Endothelial cell of umbilical vein (primary cell): ENCODE data around the gene IFI27L2. TPM values are rescaled to one million over a fixed set of nuclear protein-coding genes. Genes with fewer than 3 reads are reported as not detected.

Experiments used
- BruUV-seq: library from RNA; stranded (reverse); fragments of 400-500 nt; replicated peaks from 2 replicates; lab custom pipeline; 2021; lab: Mats Ljungman, UMichigan
- CTCF ChIA-PET: fragments of 300-600, 350-600 bp; sonication (Branson Sonifier 250); formaldehyde crosslinking; loops from one replicate; lab custom pipeline; 2021; ENCODE audit warnings: antibody characterized with exemption, inconsistent platforms; lab: Charles Lee
- POLR2A ChIA-PET: fragments of 300-600, 350-600 bp; sonication (Branson Sonifier 250); formaldehyde crosslinking; loops from one replicate; lab custom pipeline; 2021; ENCODE audit warnings: antibody characterized with exemption, inconsistent platforms; lab: Charles Lee
- DNase-seq: peaks from one replicate; pipeline ENCODE4 v3.0.0-alpha.2; 2011; ENCODE audit warnings: low read depth, low spot score
- FAIRE-seq: peaks from 2 replicates; lab custom pipeline; 2011; peaks lifted over from hg19 to GRCh38; lab: Jason Lieb, UNC
- H2AFZ ChIP-seq: 2 replicates; pipeline ENCODE4 v1.6.0; 2012; ENCODE audit warnings: low read depth, low read length, control low read depth, inconsistent platforms
- H3K27ac ChIP-seq: 2 replicates; pipeline ENCODE4 v1.5.1; 2011; ENCODE audit warnings: low read depth, mild to moderate bottlenecking, control low read depth, low read length, moderate library complexity; ENCODE audit not compliant: insufficient read depth
- H3K27me3 ChIP-seq, 2 experiments: 2 replicates each; pipeline versions ENCODE4 v1.6.0 to v1.6.1; 2011; ENCODE audit warnings: low read length in 2 of 2, mixed read lengths in 1 of 2; ENCODE audit not compliant: control insufficient read depth in 2 of 2, insufficient read depth in 2 of 2
- H3K36me3 ChIP-seq, 2 experiments: 2 replicates in 1 of 2; 3 replicates in 1 of 2; pipeline ENCODE4 v1.5.1; 2011; ENCODE audit warnings: low read length in 2 of 2, mild to moderate bottlenecking in 1 of 2, moderate library complexity in 1 of 2; ENCODE audit not compliant: control insufficient read depth in 2 of 2, insufficient read depth in 2 of 2; ENCODE audit errors: extremely low read depth in 1 of 2
- H3K4me1 ChIP-seq: 3 replicates; pipeline ENCODE4 v1.5.1; 2011; ENCODE audit warnings: mild to moderate bottlenecking, low read length; ENCODE audit not compliant: control insufficient read depth, insufficient read depth; ENCODE audit errors: extremely low read depth
- H3K4me2 ChIP-seq: 2 replicates; pipeline ENCODE4 v1.6.1; 2011; ENCODE audit warnings: low read length, control low read depth, mixed read lengths; ENCODE audit not compliant: insufficient read depth
- H3K4me3 ChIP-seq, 3 experiments: fragments of 200-600 bp in 1 of 3; sonication (generic), shearing (Covaris generic) in 1 of 3; replicated peaks in 1 of 3; 2 replicates each; pipeline ENCODE4 v1.5.1; 2011 to 2016; ENCODE audit warnings: control low read depth in 3 of 3, low read length in 3 of 3, mild to moderate bottlenecking in 2 of 3, inconsistent platforms in 1 of 3, low read depth in 1 of 3, moderate library complexity in 1 of 3; ENCODE audit not compliant: insufficient read depth in 1 of 3
- H3K79me2 ChIP-seq: 2 replicates; pipeline ENCODE4 v1.6.0; 2012; ENCODE audit warnings: low read length, inconsistent platforms; ENCODE audit not compliant: control insufficient read depth, insufficient read depth
- H3K9ac ChIP-seq: replicated peaks from 2 replicates; pipeline ENCODE3; 2011; ENCODE audit warnings: low read length, control low read depth; ENCODE audit not compliant: insufficient read depth; ENCODE audit errors: extremely low read depth
- H3K9me1 ChIP-seq: replicated peaks from 3 replicates; pipeline ENCODE4 v1.6.0; 2011; ENCODE audit warnings: mild to moderate bottlenecking, low read length; ENCODE audit not compliant: control insufficient read depth, insufficient read depth; ENCODE audit errors: extremely low read depth
- H3K9me3 ChIP-seq: replicated peaks from 2 replicates; pipeline ENCODE4 v1.5.1; 2012; ENCODE audit warnings: low read length, inconsistent platforms; ENCODE audit not compliant: control insufficient read depth, insufficient read depth
- H4K20me1 ChIP-seq: replicated peaks from 2 replicates; pipeline ENCODE3; 2011; ENCODE audit warnings: mild to moderate bottlenecking, low read length; ENCODE audit not compliant: control insufficient read depth, insufficient read depth; ENCODE audit errors: extremely low read depth
- EZH2 ChIP-seq: IDR thresholded peaks from 2 replicates; pipeline ENCODE4 v1.6.1; 2012; ENCODE audit warnings: borderline replicate concordance, low read depth, mild to moderate bottlenecking, moderate library complexity, low read length, inconsistent platforms; ENCODE audit not compliant: severe bottlenecking
- FOS ChIP-seq: IDR thresholded peaks from 2 replicates; pipeline ENCODE4 v1.6.1; 2011; ENCODE audit warnings: mild to moderate bottlenecking, low read length, moderate library complexity, borderline replicate concordance; ENCODE audit not compliant: insufficient read depth
- GATA2 ChIP-seq: IDR thresholded peaks from 2 replicates; pipeline ENCODE4 v1.7.0; 2011; ENCODE audit warnings: low read depth, mild to moderate bottlenecking, moderate library complexity, mixed read lengths, low read length; ENCODE audit not compliant: insufficient read length, insufficient read depth
- JUN ChIP-seq: IDR thresholded peaks from 2 replicates; pipeline ENCODE4 v1.6.1; 2011; ENCODE audit warnings: borderline replicate concordance, low read depth; ENCODE audit not compliant: insufficient read length, insufficient read depth
- MYC ChIP-seq: IDR thresholded peaks from one replicate; pipeline ENCODE4 v1.6.1; 2011; ENCODE audit warnings: mild to moderate bottlenecking, low read depth, low read length
- POLR2A ChIP-seq: IDR thresholded peaks from 2 replicates; pipeline ENCODE4 v1.6.1; 2012; ENCODE audit warnings: low read depth, mild to moderate bottlenecking, control low read depth, low read length
- POLR2AphosphoS5 ChIP-seq: IDR thresholded peaks from 2 replicates; pipeline ENCODE4 v1.6.1; 2012; ENCODE audit warnings: low read depth, mild to moderate bottlenecking, control low read depth, low read length, moderate library complexity; ENCODE audit not compliant: insufficient read depth
- dilution Hi-C: fragments of 300-500 bp; cut with MboI; formaldehyde crosslinking; loops from one replicate; pipeline ENCODE4 v1.15.0; 2019; ENCODE audit warnings: low sequenced_read_pairs; ENCODE audit not compliant: extremely low pct_ligation_motif_present
- intact Hi-C: fragments of 100-400 bp; cut with micrococcal nuclease; formaldehyde crosslinking; loops from one replicate; pipeline ENCODE4 v1.10.0; 2022
- polyA plus RNA-seq, 4 experiments: library from polyadenylated mRNA; depleted of rRNA in 3 of 4; stranded (reverse) in 3 of 4; unstranded in 1 of 4; fragments of >200 nt; gene quantifications; 2 replicates each; pipeline versions ENCODE4 v1.2.1 to v1.2.3, GENCODE V29; 2011 to 2012; ENCODE audit warnings: missing spikeins in 1 of 4
- total RNA-seq: library from RNA; stranded (reverse); gene quantifications from 2 replicates; pipeline ENCODE4 v1.2.3, GENCODE V29; 2021
- TF ChIP-seq, protein P1 (sequence below): IDR thresholded peaks from 2 replicates; pipeline ENCODE4 v1.6.1; 2011; ENCODE audit not compliant: insufficient read depth, insufficient read length
- TF ChIP-seq, protein P2 (sequence below), 2 donors: IDR thresholded peaks; 1 replicate in 1 of 2; 2 replicates in 1 of 2; pipeline ENCODE4 v1.5.1; 2011; ENCODE audit warnings: low read length in 2 of 2, mild to moderate bottlenecking in 2 of 2, moderate library complexity in 2 of 2, control low read depth in 1 of 2, inconsistent platforms in 1 of 2, low read depth in 1 of 2; ENCODE audit not compliant: insufficient read depth in 1 of 2; ENCODE audit errors: extremely low read depth in 1 of 2

Gene IFI27L2
- total and polyA plus RNA-seq, 2 donors (not counting 3 experiments of a cell fraction or from before 2014, with no cell fraction given): 28.7 to 82.9 TPM

DNA sequence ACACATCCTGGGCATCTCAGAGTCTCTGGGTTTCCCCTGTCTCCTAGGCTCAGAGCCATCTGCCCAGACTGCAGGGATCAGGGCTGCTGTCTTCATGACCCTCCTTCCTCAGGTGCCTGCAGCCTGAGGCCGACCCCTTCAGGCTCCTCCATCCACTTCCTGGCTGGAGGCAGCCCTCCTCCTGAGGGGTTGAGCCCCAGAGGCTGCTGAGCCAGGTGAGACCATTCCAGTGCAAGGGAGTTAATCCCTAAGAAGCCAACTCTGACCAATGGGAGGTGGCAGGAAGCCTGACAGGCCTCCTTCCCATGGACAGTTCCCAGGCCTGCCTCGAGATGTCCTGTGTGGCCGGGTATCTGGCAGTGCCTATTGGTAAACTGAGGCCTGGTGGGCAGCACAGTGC lies 36.3 kb upstream of the IFI27L2 start:
- no peak overlapping the region for H3K9ac ChIP-seq

More for the DNA sequence above, 36.3 kb upstream of the IFI27L2 start:
- TF ChIP-seq GATA2 (no peak), JUN (no peak), EZH2 (no peak), MYC (no peak), FOS (no peak), POLR2A (no peak), POLR2AphosphoS5 (no peak)
- TF ChIP-seq, protein P1, sequence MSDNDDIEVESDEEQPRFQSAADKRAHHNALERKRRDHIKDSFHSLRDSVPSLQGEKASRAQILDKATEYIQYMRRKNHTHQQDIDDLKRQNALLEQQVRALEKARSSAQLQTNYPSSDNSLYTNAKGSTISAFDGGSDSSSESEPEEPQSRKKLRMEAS: no peak
- TF ChIP-seq, protein P2, sequence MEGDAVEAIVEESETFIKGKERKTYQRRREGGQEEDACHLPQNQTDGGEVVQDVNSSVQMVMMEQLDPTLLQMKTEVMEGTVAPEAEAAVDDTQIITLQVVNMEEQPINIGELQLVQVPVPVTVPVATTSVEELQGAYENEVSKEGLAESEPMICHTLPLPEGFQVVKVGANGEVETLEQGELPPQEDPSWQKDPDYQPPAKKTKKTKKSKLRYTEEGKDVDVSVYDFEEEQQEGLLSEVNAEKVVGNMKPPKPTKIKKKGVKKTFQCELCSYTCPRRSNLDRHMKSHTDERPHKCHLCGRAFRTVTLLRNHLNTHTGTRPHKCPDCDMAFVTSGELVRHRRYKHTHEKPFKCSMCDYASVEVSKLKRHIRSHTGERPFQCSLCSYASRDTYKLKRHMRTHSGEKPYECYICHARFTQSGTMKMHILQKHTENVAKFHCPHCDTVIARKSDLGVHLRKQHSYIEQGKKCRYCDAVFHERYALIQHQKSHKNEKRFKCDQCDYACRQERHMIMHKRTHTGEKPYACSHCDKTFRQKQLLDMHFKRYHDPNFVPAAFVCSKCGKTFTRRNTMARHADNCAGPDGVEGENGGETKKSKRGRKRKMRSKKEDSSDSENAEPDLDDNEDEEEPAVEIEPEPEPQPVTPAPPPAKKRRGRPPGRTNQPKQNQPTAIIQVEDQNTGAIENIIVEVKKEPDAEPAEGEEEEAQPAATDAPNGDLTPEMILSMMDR (IDR thresholded peaks at IDR 0.05; ENCODE audit: extremely low read depth in 1 of 2, insufficient read depth in 1 of 2, low read depth in 1 of 2, low read length in 2 of 2): no peak
- Histone ChIP-seq H4K20me1 (no peaks in the 10 kb centered on the region), H3K9me3 (no peaks in the 10 kb centered on the region), H3K4me1 (no peaks in the 10 kb centered on the region), H3K36me3 (no peaks in the 10 kb centered on the region), H3K27me3 (peaks cover 6 to 8% of the 10 kb centered on the region in 2 experiments), H3K4me2 (no peak overlapping the region), H3K27ac (no peak overlapping the region), H3K9me1 (no peaks in the 10 kb centered on the region), H2AFZ (no peak overlapping the region), H3K4me3 (no peak overlapping the region), H3K79me2 (no peaks in the 10 kb centered on the region)
- ChIA-PET CTCF (no interaction called here), POLR2A (no interaction called here)
- intact Hi-C loops (no loop called here), dilution Hi-C loops (no loop called here)
- FAIRE-seq (no peak), DNase-seq (no peak)
- no TSS peak for BruUV-seq
